HFFc6 (cell line): ENCODE measurements around the gene SAMD14. TPM values are rescaled to one million over a fixed set of nuclear protein-coding genes. Genes with fewer than 3 reads are reported as not detected.

Experiments used
- DNase-seq: peaks from one replicate; pipeline ENCODE4 v3.0.0-alpha.2; 2018
- H3K27ac Mint-ChIP-seq: 2 replicates; pipeline ENCODE4 v1.8.0; 2020; ENCODE audit warnings: mild to moderate bottlenecking, mixed read lengths
- H3K27me3 Mint-ChIP-seq: 2 replicates; pipeline ENCODE4 v1.8.0; 2021; ENCODE audit warnings: mild to moderate bottlenecking, moderate library complexity, mixed read lengths; ENCODE audit not compliant: insufficient read depth
- H3K36me3 Mint-ChIP-seq: 2 replicates; pipeline ENCODE4 v1.8.0; 2021; ENCODE audit warnings: low read depth, mixed read lengths
- H3K4me1 Mint-ChIP-seq: 2 replicates; pipeline ENCODE4 v1.8.0; 2020; ENCODE audit warnings: low read depth, mixed read lengths
- H3K4me3 Mint-ChIP-seq: 2 replicates; pipeline ENCODE4 v1.8.0; 2020; ENCODE audit warnings: mild to moderate bottlenecking, moderate library complexity, mixed read lengths
- H3K9me3 Mint-ChIP-seq: 2 replicates; pipeline ENCODE4 v1.8.0; 2020; ENCODE audit warnings: mild to moderate bottlenecking, mixed read lengths
- total RNA-seq, 6 experiments: library from RNA; stranded (reverse); fragmentation: NEBNext Ultra II Directional; extraction: Animal tissue kit (Norgen Biotek cat#: 25700); gene quantifications; 2 replicates in 1 of 6; 3 replicates in 5 of 6; pipeline ENCODE4 v1.2.3, GENCODE V29; 2021
- TF ChIP-seq, protein P1 (sequence below): fragments of 200-600 bp; sonication (generic); IDR thresholded peaks from 2 replicates; pipeline ENCODE4 v1.5.0; 2021; ENCODE audit warnings: antibody characterized with exemption, mild to moderate bottlenecking

The SAMD14 gene
- total RNA-seq, 6 experiments from 2014 or later = 4.3 to 14.1 (median 11.4) TPM

DNA sequence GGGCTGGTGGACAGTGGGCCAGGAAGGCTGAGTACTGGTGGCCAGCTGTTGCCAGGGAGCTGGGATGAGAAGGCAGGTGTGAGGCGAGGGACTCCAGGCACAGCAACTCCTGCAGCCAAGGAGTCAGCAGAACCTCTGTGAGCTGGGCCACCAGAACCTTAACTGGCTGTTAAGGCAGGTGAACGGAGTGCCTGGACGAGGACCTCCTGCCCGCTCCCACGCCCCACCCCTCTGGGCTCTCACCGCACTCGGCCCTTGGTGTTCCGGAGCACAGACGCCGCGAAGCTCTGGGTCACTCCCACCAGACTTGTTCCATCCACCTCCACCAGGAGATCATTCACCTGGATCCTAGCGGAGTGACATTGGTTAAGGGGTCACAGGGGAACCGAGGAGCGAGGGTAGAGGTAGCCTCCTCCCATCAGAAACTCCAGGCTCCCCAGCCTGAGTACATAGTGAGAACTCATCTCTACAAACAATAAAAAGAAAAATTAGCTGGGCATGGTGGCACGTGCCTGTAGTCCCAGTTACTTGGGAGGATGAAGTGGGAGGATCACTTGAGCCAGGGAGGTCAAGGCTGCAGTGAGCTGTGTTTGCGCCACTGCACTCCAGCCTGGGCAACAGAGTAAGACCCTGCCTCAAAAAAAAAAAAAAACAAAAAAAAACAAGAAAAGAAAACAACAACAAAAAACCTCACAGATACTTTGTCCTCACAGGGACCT is 11.2 kb upstream of the SAMD14 start:
- peaks cover 52% of the 10 kb centered on the region for H3K4me1 Mint-ChIP-seq
- H3K27me3 Mint-ChIP-seq = peaks cover 6% of the 10 kb centered on the region
- H3K9me3 Mint-ChIP-seq = no peaks in the 10 kb centered on the region
- H3K27ac Mint-ChIP-seq = peak overlapping the region; percentile 48; the same call in 1 of the 2 replicates
- peaks cover 64% of the 10 kb centered on the region for H3K36me3 Mint-ChIP-seq
- H3K4me3 Mint-ChIP-seq = no peak overlapping the region; the same call in 1 of the 2 replicates
- TF ChIP-seq, protein P1, sequence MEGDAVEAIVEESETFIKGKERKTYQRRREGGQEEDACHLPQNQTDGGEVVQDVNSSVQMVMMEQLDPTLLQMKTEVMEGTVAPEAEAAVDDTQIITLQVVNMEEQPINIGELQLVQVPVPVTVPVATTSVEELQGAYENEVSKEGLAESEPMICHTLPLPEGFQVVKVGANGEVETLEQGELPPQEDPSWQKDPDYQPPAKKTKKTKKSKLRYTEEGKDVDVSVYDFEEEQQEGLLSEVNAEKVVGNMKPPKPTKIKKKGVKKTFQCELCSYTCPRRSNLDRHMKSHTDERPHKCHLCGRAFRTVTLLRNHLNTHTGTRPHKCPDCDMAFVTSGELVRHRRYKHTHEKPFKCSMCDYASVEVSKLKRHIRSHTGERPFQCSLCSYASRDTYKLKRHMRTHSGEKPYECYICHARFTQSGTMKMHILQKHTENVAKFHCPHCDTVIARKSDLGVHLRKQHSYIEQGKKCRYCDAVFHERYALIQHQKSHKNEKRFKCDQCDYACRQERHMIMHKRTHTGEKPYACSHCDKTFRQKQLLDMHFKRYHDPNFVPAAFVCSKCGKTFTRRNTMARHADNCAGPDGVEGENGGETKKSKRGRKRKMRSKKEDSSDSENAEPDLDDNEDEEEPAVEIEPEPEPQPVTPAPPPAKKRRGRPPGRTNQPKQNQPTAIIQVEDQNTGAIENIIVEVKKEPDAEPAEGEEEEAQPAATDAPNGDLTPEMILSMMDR = no peak
- DNase-seq = no peak

DNA sequence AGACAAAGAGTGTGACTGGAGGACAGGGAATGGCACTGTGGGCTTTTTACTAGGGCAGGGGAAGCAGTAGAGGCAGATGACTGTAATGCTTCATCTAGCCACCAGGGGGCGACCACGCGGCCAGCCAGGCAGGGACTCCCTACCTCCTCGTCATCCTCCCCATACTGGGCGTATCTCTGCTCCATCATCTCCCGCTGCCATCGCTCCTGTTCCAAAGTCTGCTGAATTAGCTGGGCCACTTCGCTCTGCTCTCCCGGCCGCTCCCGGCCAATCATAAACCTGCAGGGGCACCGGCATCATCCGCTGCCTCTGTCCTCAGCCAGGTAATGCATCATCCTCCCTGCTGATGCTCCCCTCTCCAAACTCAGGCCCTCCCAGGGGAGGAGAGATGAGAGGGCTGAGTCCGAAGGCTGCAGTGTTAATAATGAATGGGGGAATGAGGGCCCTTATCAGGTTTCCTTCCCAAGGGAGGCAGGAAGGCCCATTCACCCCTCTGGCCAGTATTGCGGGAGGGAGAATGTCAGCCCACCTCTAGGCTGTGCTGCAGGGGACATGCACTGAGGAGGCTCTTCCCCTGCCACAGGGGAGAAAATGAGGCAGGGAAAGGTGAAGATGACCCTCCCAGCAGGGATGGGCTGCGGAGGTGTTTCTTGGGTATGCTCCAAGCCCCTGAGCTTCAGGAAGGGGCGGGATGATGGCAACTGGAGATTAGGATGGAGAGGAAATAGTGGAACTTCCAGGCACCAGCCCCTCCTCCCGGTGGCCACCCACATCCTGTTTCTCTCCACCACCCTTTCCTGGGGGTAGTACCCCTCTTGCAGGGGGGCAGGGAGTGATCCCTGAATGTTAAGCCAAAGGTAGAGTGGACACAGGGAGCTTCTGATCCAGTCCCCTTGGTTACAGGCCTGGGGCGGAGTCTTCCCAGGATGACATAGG is 10.3 kb upstream of the SAMD14 start:
- Mint-ChIP-seq H3K27ac (peak overlapping the region; percentile 56; the same call in 1 of the 2 replicates), H3K4me3 (no peak overlapping the region)
- peak; percentile 72 for DNase-seq

DNA sequence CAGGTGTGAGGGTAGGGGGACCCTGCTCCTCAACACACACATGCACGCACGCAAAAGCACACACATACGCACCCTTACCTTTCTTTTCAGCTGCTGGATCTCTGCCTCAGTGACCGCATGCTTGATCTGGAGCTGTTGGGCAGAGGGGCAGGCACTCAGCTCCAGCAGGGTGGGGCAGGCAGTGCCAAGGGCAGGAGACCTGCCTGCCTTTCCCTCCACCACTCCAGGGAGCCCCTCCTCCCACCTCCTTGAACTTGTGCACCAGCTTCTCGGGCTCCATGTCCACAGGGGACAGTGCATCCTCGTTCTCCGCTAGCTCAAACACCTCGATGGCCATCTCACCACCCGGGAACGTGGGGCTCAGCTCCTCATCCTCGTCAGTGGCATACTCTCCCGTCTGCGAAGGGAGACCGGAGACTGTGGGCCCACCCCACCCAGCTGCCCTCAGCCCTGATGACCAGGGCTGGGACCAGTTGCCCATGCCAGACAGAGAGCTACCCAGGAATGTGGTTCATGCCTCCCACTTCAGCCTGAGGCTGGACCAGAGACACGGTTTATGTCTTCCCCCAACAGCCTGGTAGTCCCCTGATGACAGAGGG is 9.3 kb upstream of the SAMD14 start:
- Mint-ChIP-seq H3K27ac (no peak overlapping the region), H3K9me3 (no peaks in the 10 kb centered on the region), H3K4me1 (peaks cover 36% of the 10 kb centered on the region), H3K27me3 (peaks cover 6% of the 10 kb centered on the region), H3K4me3 (no peak overlapping the region), H3K36me3 (peaks cover 64% of the 10 kb centered on the region)
- DNase-seq = no peak
- TF ChIP-seq, protein P1 = no peak

More for the DNA sequence above, 10.3 kb upstream of the SAMD14 start:
- Mint-ChIP-seq H3K27me3 (peaks cover 6% of the 10 kb centered on the region), H3K9me3 (no peaks in the 10 kb centered on the region), H3K4me1 (peaks cover 42% of the 10 kb centered on the region), H3K36me3 (peaks cover 68% of the 10 kb centered on the region)
- TF ChIP-seq, protein P1 = peak; percentile 99

DNA sequence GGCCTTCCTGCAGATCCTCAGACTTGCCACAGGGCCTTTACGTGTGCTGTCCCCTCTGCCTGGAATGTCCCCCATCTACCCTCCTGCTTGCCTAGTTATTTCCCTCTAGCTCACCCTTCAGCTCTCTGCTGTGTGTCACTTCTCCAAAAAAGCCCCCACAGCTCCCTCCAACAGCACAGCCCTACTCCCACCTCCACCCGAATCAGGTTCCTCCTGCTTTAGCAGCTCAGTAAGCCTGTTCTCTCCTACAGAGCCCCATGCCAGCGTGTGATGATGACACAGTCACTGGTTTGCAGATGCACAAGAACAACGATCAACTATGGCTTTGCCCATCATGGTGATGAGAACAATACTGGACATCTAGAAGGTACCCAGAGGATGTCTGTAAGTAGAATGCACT is 7.1 kb upstream of the SAMD14 start:
- Mint-ChIP-seq H3K27me3 (peaks cover 8% of the 10 kb centered on the region), H3K27ac (no peak overlapping the region; the same call in 1 of the 2 replicates), H3K9me3 (no peaks in the 10 kb centered on the region), H3K4me3 (no peak overlapping the region), H3K36me3 (peaks cover 48% of the 10 kb centered on the region), H3K4me1 (peaks cover 56% of the 10 kb centered on the region)
- TF ChIP-seq, protein P1 = no peak
- no peak for DNase-seq

DNA sequence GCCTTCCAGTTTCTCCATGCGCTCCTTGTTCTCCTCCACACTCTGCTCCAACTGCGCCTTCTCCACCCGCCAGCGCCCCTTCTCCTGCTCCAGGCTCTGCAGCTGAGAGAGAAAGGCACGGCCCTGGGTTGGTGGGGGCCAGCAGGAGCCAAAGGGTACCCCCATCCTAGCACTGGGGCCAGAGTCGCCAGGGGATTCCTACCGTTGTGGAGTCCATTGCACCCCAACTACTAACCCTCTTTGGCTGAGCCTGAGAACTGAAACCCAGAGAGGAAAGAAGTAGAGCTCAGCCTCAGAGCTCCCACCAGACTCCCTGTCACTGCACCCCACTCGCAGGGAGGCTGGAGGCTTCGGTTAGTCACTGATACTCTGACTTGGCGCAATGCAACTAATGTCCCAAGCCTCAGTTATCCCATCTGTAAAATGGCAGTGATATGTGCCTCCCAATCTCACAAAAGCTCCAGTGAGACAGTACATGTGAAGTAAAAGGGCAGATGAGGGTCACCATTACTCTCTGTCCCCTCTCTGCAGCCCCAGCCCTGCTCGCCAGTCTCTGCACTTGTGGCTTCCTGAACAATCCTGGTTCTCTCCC is 6.2 kb upstream of the SAMD14 start:
- H3K4me3 Mint-ChIP-seq = no peak overlapping the region
- no peak for DNase-seq
- TF ChIP-seq, protein P1 = no peak
- H3K36me3 Mint-ChIP-seq = peaks cover 39% of the 10 kb centered on the region
- H3K9me3 Mint-ChIP-seq = no peaks in the 10 kb centered on the region
- peaks cover 14% of the 10 kb centered on the region for H3K27me3 Mint-ChIP-seq
- H3K27ac Mint-ChIP-seq = no peak overlapping the region; the same call in 1 of the 2 replicates
- H3K4me1 Mint-ChIP-seq = peaks cover 52% of the 10 kb centered on the region
